Measurements from ENCODE around the gene ITPR2.

GRCh38 chr12:26740348-26740747, 92.6 kb downstream of the ITPR2 start:
- TF ChIP-seq EZH2phosphoT487 (IDR thresholded peaks at IDR 0.05; ENCODE audit: low read length) (no peak), CTCF (IDR thresholded peaks at IDR 0.05; ENCODE audit: low read length) (no peak), EZH2 (optimal IDR thresholded peaks at IDR 0.05; ENCODE audit: low read depth, low read length) (no peak)

All from MM.1S (cell line).